Activated CD8-positive, alpha-beta memory T cell treated with anti-CD3 and anti-CD28 coated beads for 1 hour (primary cell): Measurements from ENCODE around the gene OBP2A.
"Not testable (repeated sequence)": the region's sequence is repeated elsewhere in the genome, so short reads cannot be mapped to it uniquely, and the experiment has no call there.

Source experiments
- DNase-seq, 2 donors: peaks; one replicate each; pipeline ENCODE4 v3.0.0-alpha.2; 2020; ENCODE audit warnings: low read depth in 1 of 2; ENCODE audit errors: extremely low read depth in 1 of 2

Gene OBP2A

DNA sequence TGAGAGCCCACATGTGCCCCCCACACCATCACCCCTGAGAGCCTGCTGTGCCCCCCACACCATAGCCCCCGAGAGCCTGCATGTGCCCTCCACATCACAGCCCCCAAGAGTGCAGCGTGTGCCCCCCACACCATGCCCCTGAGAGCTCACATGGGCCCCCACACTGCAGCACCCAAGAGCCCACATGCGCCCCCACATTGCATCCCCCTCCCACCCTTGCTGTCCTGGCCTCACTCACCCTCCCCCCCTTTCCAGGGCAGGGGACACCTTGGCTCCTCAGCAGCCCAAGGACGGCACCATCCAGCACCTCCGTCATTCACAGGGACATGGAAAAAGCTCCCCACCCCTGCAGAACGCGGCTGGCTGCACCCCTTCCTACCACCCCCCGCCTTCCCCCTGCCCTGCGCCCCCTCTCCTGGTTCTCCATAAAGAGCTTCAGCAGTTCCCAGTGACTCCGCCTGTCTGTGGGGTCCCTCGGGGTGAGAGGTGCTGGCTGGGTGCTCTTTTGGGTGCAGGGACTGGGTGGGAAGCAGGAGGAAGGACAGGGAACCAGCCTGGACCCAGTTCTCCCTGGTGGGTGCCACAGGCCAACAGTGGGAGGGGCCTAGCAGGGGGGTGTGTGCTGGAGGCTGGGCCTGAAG, 19.7 kb upstream of the OBP2A start:
- DNase-seq: no peak

DNA sequence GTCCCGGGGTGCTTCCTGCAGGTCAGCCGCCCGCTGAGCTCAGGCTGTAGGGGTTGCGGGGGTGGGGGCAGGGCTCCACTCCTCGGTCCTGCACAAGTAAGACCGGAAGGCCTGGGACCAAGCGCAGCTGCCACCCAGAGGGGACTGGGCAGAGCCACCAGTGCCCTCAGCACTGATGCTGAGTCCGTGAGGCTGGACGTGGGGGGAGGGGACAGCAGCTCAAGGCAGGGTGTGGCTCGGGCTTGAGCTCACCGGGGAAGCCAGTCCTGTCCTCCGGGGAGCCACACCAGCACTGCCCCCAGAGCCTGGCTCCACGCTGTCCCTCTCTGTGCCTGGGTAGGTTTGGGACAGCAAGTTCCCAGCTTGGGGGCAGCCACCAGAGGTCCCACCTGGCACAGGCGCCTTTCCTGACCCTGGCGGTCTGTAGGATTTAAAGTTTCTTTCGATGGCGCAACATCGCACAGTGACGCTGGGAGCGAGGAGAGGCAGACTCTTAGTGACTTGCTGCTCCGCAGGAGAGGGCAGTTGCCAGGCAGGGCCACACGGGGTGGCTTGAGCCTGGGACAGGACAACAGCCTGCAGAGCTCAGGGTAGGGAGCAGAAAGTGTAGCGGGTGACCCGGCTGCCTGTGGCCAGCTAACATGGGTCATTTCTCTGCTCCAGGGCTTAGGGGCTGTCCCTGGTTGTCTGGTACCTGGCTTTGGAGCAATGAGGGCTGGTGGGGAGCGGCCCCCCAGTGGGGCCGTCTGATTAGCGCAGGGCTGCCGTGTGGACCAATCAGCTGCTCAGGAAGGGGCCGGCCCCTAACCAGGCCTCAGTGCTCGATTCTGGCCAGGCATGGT, 19.0 kb upstream of the OBP2A start:
- no peak for DNase-seq

DNA sequence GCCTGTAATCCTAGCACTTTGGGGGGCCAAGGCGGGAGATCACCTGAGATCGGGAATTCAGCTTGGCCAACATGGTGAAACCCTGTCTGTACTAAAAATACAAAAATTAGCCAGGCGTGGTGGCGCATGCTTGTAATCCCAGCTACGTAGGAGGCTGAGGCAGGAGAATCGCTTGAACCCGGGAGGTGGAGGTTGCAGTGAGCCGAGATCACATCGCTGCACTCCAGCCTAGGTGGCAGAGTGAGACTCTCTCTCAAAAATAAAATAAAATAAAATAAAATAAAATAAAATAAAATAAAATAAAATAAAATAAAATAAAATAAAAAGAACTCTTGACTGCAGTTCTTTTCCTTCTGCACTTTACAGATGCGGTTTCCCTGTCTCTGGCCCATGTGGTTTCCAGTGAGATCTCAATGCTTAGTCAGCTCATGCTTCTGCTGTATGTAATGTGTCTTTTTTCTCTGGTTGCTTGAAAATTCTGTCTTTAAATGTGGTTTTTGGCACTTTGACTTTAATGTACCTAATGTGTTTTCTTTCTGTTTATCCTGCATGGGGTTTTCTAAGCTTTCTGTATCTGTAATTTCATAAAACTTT, 17.0 kb upstream of the OBP2A start:
- DNase-seq: not testable (repeated sequence)

DNA sequence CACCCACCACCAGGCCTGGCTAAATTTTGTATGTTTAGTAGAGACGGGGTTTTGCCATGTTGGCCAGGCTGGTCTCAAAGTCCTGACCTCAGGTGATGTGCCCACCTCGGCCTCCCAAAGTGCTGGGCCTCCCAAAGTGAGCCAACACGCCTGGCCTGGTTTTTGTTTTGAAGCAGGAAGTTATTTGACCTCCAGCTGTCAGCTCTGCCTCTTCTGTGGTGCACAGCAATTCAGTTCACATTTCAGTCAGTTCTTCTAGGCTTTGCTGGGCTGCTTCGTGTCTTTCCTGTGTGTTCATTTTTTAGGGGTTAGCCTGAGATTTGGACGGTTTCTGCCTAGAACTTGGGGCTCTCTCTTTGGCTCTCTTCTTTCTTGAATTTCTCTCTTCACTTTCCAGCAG, 15.8 kb upstream of the OBP2A start:
- no peak for DNase-seq

DNA sequence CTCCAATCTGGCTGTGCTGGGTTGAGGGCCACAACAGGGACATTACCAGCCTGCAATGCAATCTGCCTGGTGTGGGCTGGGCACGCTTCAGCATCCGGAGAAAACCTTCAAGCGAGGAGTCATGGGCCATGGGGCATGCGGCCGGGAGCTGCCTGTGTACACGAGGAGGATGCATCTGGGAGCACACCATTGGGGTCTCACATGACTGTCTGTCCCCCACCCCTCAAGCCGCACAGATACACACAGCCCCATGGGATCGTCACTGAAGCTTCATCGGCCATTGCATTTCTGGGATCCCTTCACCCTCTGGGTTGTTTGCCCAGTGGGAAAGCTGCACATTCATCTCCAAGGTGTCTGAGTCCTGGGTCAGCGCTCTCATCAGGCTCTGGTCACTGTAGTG, 14.8 kb upstream of the OBP2A start:
- no peak for DNase-seq

- DNase-seq: no peak
Observed at GRCh38 chr9:135533113-135533512, 12.8 kb upstream of the OBP2A start.

DNA sequence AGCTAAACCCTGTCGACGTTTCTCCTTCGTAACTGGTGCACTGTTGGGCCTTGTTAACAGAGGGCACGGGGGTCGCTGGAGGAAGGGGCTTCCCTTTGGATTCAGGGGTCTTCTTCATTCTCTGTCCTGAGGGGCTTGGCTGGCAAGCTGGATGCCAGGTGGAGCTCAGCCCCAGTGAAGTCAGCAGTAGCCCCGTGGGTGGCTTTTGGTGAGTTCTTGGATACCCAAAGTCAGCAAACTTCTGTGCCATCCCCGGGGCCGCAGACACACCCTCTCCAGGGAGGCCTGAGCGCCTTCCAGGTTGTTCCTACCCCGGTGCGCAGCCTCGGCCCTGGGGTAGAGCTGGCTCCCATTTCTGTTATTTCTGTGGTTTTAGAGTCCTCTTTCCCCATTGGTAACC, 12.3 kb upstream of the OBP2A start:
- DNase-seq: no peak

- DNase-seq: not testable (repeated sequence)
Observed at GRCh38 chr9:135534192-135534711, 11.7 kb upstream of the OBP2A start.

DNA sequence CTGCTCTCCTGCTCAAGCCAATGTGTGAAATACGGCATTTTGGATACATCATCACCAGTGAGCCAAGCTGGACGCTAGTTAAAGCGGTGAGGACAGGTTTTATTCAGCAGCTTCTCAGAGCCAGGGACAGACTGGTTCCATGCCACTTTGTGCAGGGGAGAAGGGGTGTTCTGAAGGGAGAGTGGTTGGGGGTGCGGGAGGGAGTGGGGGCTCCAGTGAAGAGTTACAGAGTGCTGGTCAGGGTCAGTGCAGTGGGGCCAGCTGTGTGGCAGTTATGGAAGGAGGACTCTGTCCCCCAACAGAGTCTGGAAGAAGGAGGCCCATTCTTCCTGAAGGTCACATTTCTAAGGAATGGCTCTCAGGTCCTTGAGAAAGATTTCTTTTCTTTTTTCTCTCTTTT, 11.1 kb upstream of the OBP2A start:
- not testable (repeated sequence) for DNase-seq

GRCh38 chr9:135535631-135536030, 10.3 kb upstream of the OBP2A start:
- not testable (repeated sequence) for DNase-seq

DNA sequence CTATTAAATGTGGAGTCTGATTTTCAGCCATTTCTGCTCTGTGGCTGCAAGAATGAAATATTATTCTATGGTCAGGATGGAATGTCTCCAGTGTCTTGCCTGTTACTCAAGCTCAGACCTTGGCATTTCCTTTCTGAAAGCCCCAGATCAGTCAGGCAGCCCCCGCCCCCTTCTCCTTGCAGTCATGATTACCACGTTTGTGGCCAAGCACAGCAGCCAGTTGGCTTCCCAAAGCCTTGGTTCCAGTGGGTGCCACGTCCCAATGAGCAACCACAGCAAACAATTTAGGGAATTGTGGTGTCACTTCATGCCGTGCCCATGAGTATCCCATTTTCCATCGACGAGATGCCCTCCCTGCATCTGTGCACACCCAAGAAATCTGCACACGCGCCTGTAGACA, 9.7 kb upstream of the OBP2A start:
- DNase-seq: no peak

GRCh38 chr9:135543262-135543894, 2.5 kb upstream of the OBP2A start:
- not testable (repeated sequence) for DNase-seq

DNA sequence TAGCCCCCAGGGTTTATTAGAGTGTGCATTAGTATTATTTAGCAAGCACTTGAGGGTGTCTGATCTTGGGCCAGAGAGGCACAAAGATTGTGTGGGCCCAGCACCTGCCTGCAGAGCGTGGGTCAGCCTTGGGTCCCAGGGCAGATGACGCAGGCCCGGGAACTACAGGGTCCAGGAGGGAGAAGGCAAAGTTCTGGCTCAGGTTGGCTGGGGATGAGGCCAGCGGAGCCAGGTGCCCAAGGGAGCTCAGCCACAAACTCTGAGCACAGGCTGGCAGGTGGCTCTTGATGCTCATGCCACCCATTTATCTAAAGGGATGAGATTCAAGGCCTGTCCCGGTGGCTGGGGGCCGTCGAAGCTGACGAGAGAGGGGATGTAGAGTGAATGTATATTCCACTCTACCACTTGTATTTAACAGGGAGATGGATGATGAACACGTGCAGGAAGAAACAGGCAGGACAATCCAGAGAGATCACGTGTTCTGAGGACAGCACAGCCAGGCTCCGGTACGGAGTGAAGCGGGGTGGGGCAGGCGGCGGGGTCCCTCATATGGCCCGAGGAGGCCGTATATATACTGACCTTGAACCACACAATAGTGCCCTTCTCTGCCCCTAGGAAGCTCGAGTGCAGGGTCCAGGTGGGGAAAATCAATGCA, 818 bp upstream of the OBP2A start:
- DNase-seq: no peak

DNA sequence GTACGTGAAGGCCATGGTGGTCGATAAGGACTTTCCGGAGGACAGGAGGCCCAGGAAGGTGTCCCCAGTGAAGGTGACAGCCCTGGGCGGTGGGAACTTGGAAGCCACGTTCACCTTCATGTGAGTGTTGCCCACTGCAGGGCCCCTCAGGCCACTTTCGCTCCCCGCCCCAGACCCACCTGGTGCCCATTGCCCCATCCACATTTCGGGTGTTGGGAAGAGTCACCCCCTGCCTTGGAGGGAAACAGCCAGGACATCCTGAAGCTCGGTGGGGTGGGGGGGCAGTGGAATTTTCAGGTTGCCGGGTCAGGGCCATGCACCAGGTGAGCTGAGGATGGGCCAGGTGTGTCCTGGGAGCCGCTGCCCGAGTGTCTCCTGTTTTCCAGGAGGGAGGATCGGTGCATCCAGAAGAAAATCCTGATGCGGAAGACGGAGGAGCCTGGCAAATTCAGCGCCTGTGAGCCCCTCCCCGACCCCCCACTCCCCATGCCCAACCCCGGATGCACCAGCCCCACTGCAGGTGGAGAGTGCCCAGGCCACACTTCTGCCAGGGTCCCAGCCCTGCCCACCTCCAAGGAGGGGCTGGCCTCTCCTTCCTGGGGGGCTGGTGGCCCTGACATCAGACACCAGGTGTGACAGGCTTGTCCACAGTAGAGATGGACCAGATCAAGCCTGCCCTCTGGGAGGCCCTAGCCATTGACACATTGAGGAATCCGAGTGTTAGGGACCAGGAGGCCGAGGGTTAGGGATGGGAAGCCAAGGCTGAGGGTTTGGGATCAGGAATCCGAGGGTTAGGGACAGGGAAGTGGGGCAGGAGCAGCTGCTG, 1.1 kb downstream of the OBP2A start:
- not testable (repeated sequence) for DNase-seq

DNA sequence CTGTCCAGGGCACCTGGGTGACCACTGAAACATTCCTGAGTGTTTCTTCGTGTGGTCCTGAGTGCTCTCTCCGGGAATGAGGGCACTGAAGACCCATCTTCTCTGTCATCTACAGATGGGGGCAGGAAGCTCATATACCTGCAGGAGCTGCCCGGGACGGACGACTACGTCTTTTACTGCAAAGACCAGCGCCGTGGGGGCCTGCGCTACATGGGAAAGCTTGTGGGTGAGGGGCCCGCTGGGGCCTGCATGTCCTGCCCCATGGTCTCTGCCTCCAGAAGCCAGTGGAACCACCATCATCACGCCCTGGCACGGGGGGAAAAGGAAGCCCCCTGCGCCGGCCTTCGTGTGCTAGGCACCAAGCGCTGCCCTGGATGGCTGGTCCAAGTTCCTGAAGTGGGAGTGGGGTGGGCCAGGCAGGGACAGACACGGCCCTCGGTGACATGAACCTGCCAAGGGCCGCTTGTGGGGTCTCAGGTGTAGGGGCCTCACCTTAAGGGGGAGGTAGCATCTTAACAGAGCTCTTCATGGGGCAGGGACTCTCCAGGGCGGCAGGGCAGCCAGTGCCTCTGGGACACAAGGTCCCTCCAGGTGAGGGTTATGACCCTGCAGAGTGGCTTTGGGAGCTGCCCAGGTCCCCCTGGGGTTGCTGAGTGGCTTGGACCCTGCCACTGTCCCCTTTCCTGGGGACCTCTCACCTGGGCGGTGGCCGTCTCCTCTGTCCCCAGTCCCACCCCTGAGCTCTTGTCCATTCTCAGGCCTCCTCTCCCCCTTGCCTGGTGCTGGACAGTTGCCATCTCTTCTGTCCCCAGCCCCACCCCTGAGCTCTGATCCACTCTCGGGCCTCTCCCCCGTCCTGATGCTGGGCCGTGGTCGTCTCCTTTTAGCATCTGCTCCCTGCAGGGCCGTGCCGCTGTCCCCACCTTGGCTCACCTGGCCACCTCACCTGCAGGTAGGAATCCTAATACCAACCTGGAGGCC, 2.1 kb downstream of the OBP2A start:
- no peak for DNase-seq

DNA sequence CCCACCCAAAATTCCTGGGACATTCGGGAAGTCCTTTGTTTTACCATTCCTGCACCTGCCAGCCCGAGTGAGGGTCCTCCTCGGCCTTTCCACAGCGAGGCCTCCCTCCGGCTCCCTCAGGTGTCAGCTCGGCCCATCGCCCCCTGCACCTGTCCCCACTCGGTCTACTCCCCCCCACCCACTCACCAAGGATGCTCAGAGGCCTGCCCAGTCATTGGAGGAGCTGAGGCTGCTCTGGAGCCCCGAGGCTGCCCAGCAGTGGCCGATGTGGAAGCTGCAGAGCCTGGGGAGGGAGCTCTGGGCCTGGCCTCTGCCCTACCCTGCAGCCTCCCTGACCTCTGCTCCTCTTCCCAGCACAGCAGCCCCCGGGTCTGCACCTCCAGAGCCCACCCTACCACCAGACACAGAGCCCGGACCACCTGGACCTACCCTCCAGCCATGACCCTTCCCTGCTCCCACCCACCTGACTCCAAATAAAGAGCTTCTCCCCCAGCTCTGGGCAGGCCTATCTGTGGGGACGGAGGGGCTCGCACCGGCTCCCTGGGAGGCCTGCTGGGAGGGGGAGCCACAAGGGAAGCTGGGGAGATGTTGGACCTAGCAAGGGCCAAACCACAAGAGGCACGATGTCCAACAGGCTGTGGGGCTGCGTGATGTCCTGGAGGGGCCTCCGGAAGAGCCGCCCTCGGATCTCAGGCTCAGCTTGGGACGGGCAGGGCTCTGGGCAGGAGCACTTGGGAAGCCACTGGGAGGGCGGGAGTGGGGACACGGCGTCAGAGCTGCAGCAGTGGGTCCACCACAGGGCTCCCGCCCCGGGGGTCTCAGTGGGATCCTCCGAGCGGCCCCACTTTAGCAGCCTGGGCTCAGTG, 3.8 kb downstream of the OBP2A start:
- not testable (repeated sequence) for DNase-seq

DNA sequence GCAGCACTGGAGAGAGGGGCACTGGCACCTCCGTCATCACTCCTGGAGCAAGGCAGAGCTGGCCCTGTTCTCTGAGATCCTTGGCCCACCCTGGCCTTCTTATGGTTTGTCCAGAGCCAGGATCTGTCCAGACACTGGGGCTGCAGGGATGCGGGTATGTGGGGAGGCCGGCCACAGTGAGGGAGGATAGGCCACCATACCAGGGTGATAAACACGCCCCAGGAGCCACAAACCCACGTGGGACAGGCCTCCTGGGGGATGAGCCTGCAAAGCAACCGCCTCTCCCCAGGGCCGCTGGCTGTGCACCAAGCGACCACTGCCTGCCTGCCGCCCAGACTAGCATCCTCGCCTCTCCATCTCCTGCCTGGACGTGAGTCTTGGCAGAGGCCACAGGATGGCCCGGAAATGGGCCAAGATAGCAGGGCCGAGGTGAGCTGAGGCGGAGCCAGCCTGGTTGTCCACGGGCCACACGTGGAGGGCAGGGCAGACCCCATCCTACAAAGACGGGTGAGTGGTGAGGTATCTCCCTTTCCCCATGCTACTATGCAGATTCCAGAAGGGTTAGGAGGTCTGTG, 4.5 kb downstream of the OBP2A start:
- no peak for DNase-seq
